ENCODE results near the gene SELENOM. TPM values are rescaled to one million over a fixed set of nuclear protein-coding genes. Genes with fewer than 3 reads are reported as not detected.

Gene SELENOM
- total RNA-seq, 4 donors from 2014 or later, result 941 to 2,300 (median 1,432) TPM

- peak overlapping the region; percentile 41 to 65 for H3K4me3 ChIP-seq
- peaks cover 0 to 100% (median 37%) of the 10 kb centered on the region in 3 donors for H3K4me1 ChIP-seq
These were observed 16.0 kb downstream of the SELENOM start for GRCh38 chr22:31091106-31091975.

GRCh38 chr22:31090217-31091085, 16.9 kb downstream of the SELENOM start:
- Histone ChIP-seq H3K27me3 (no peaks in the 10 kb centered on the region), H3K4me3 (peak overlapping the region; percentile 41 to 65), H3K9me3 (no peaks in the 10 kb centered on the region), H3K4me1 (peaks cover 0 to 100% (median 43%) of the 10 kb centered on the region in 3 donors), H3K36me3 (peaks cover 0 to 87% of the 10 kb centered on the region in 2 donors), H3K27ac (peak overlapping the region; percentile 86 to 100 (median 98))
- WGBS, 2 donors (ENCODE audit: low coverage in 1 of 2), result 5 to 25% methylated on average over 4 to 8 of the region's 15 CpGs
- TF ChIP-seq POLR2AphosphoS5 (IDR thresholded peaks at IDR 0.05) (peak; percentile 95), POLR2A (IDR thresholded peaks at IDR 0.05) (peak; percentile 16 to 29), EP300 (IDR thresholded peaks at IDR 0.05) (no peak), CTCF (IDR thresholded peaks at IDR 0.05) (no peak)
- peak; percentile 77 for ATAC-seq

More at GRCh38 chr22:31091106-31091975, 16.0 kb downstream of the SELENOM start:
- H3K36me3 ChIP-seq, result peaks cover 0 to 96% of the 10 kb centered on the region in 2 donors
- peak; percentile 90 for TF ChIP-seq POLR2AphosphoS5 (IDR thresholded peaks at IDR 0.05)
- TF ChIP-seq CTCF (IDR thresholded peaks at IDR 0.05), result peak in 1 of 4 experiments; percentile 18
- TF ChIP-seq EP300 (IDR thresholded peaks at IDR 0.05), result no peak
- TF ChIP-seq POLR2A (IDR thresholded peaks at IDR 0.05), result peak; percentile 84 to 85
- peak; percentile 62 for ATAC-seq
- H3K27ac ChIP-seq, result peak overlapping the region; percentile 86 to 100 (median 98)
- H3K27me3 ChIP-seq, result no peaks in the 10 kb centered on the region
- 20 to 70% methylated on average over 1 to 2 of the region's 29 CpGs for WGBS, 2 donors (ENCODE audit: low coverage in 1 of 2)
- H3K9me3 ChIP-seq, result no peaks in the 10 kb centered on the region

- 0% methylated on average over 1 of the region's 9 CpGs; no CpG with 5 or more reads in 1 of the 2 donors for WGBS, 2 donors (ENCODE audit: low coverage in 1 of 2)
- peak overlapping the region; percentile 73 to 100 (median 98) for H3K27ac ChIP-seq
- peak overlapping the region in 1 of 2 donors; percentile 65 for H3K4me3 ChIP-seq
- H3K9me3 ChIP-seq, result no peaks in the 10 kb centered on the region
- peaks cover 0 to 77% of the 10 kb centered on the region in 2 donors for H3K36me3 ChIP-seq
- no peaks in the 10 kb centered on the region for H3K27me3 ChIP-seq
- H3K4me1 ChIP-seq, result peaks cover 0 to 98% (median 44%) of the 10 kb centered on the region in 3 donors
- TF ChIP-seq POLR2AphosphoS5 (IDR thresholded peaks at IDR 0.05), result peak; percentile 66
- no peak for TF ChIP-seq EP300 (IDR thresholded peaks at IDR 0.05)
- TF ChIP-seq POLR2A (IDR thresholded peaks at IDR 0.05), result no peak
- peak in 3 of 4 experiments; percentile 92 to 95 (median 94) for TF ChIP-seq CTCF (IDR thresholded peaks at IDR 0.05)
- no peak for ATAC-seq
These were observed 17.9 kb downstream of the SELENOM start for GRCh38 chr22:31089160-31090100.
